Measurements from ENCODE around the gene PIP4P1. TPM values are rescaled to one million over a fixed set of nuclear protein-coding genes. Genes with fewer than 3 reads are reported as not detected.
A peak's percentile ranks its signal among the peaks of the same experiment; 100 is the strongest.

PIP4P1 gene
- total and polyA plus RNA-seq, 2 of the 13 experiments (the other 11 are each of a cell fraction or from before 2014, with no cell fraction given): 33.4 to 47.0 TPM

DNA sequence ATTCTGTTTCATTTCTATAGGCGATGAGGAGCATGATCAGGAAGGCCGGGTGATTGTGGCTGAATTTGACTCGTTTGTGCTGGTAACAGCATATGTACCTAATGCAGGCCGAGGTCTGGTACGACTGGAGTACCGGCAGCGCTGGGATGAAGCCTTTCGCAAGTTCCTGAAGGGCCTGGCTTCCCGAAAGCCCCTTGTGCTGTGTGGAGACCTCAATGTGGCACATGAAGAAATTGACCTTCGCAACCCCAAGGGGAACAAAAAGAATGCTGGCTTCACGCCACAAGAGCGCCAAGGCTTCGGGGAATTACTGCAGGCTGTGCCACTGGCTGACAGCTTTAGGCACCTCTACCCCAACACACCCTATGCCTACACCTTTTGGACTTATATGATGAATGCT, 4.3 kb downstream of the PIP4P1 start (continued):
- TF ChIP-seq, protein P1, sequence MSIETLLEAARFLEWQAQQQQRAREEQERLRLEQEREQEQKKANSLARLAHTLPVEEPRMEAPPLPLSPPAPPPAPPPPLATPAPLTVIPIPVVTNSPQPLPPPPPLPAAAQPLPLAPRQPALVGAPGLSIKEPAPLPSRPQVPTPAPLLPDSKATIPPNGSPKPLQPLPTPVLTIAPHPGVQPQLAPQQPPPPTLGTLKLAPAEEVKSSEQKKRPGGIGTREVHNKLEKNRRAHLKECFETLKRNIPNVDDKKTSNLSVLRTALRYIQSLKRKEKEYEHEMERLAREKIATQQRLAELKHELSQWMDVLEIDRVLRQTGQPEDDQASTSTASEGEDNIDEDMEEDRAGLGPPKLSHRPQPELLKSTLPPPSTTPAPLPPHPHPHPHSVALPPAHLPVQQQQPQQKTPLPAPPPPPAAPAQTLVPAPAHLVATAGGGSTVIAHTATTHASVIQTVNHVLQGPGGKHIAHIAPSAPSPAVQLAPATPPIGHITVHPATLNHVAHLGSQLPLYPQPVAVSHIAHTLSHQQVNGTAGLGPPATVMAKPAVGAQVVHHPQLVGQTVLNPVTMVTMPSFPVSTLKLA (IDR thresholded peaks at IDR 0.05): no peak
- TF ChIP-seq BRCA1 (CRISPR knock-in tag; IDR thresholded peaks at IDR 0.05) (no peak), RBM22 (optimal IDR thresholded peaks at IDR 0.05; ENCODE audit: low read length) (peak; percentile 29), PRDM10 (CRISPR knock-in tag; IDR thresholded peaks at IDR 0.05; ENCODE audit: low read depth) (no peak), CENPX (CRISPR knock-in tag; IDR thresholded peaks at IDR 0.05) (no peak), SNRNP70 (IDR thresholded peaks at IDR 0.05; ENCODE audit: low read depth, low read length) (no peak), KDM5B (CRISPR knock-in tag; IDR thresholded peaks at IDR 0.05; ENCODE audit: borderline replicate concordance) (no peak), ZNF234 (CRISPR knock-in tag; conservative IDR thresholded peaks at IDR 0.05) (no peak)
- TF ChIP-seq, protein P2, sequence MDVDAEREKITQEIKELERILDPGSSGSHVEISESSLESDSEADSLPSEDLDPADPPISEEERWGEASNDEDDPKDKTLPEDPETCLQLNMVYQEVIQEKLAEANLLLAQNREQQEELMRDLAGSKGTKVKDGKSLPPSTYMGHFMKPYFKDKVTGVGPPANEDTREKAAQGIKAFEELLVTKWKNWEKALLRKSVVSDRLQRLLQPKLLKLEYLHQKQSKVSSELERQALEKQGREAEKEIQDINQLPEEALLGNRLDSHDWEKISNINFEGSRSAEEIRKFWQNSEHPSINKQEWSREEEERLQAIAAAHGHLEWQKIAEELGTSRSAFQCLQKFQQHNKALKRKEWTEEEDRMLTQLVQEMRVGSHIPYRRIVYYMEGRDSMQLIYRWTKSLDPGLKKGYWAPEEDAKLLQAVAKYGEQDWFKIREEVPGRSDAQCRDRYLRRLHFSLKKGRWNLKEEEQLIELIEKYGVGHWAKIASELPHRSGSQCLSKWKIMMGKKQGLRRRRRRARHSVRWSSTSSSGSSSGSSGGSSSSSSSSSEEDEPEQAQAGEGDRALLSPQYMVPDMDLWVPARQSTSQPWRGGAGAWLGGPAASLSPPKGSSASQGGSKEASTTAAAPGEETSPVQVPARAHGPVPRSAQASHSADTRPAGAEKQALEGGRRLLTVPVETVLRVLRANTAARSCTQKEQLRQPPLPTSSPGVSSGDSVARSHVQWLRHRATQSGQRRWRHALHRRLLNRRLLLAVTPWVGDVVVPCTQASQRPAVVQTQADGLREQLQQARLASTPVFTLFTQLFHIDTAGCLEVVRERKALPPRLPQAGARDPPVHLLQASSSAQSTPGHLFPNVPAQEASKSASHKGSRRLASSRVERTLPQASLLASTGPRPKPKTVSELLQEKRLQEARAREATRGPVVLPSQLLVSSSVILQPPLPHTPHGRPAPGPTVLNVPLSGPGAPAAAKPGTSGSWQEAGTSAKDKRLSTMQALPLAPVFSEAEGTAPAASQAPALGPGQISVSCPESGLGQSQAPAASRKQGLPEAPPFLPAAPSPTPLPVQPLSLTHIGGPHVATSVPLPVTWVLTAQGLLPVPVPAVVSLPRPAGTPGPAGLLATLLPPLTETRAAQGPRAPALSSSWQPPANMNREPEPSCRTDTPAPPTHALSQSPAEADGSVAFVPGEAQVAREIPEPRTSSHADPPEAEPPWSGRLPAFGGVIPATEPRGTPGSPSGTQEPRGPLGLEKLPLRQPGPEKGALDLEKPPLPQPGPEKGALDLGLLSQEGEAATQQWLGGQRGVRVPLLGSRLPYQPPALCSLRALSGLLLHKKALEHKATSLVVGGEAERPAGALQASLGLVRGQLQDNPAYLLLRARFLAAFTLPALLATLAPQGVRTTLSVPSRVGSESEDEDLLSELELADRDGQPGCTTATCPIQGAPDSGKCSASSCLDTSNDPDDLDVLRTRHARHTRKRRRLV (CRISPR knock-in tag; IDR thresholded peaks at IDR 0.05): no peak
